Stimulated activated CD4-positive, alpha-beta T cell treated with anti-CD3 and anti-CD28 coated beads, Interleukin-2, amount 100 ng/mL, for 4 hours (primary cell): ENCODE data around the gene KCNG2.

Experiments used
- DNase-seq: peaks from one replicate; pipeline ENCODE4 v3.0.0-alpha.2; 2020; ENCODE audit warnings: low read depth

KCNG2 gene

GRCh38 chr18:79769698-79770500 is 27.8 kb upstream of the KCNG2 start:
- no peak for DNase-seq

- DNase-seq: no peak
Observed at GRCh38 chr18:79770501-79770815, 27.3 kb upstream of the KCNG2 start.

- DNase-seq: no peak
Observed at GRCh38 chr18:79770826-79771225, 26.9 kb upstream of the KCNG2 start.

GRCh38 chr18:79771446-79772107 is 26.2 kb upstream of the KCNG2 start:
- no peak for DNase-seq

- DNase-seq: no peak
Observed at GRCh38 chr18:79772108-79772864, 25.5 kb upstream of the KCNG2 start.

- DNase-seq: no peak
Observed at GRCh38 chr18:79772865-79773696, 24.7 kb upstream of the KCNG2 start.

GRCh38 chr18:79774111-79774510 is 23.6 kb upstream of the KCNG2 start:
- DNase-seq: no peak

- no peak for DNase-seq
Observed at GRCh38 chr18:79775441-79776221, 22.1 kb upstream of the KCNG2 start.

GRCh38 chr18:79776674-79777073 is 21.1 kb upstream of the KCNG2 start:
- no peak for DNase-seq

- DNase-seq: no peak
Observed at GRCh38 chr18:79778291-79778791, 19.4 kb upstream of the KCNG2 start.

GRCh38 chr18:79779021-79779699 is 18.6 kb upstream of the KCNG2 start:
- DNase-seq: no peak

GRCh38 chr18:79779700-79780190 is 18.0 kb upstream of the KCNG2 start:
- DNase-seq: no peak

- no peak for DNase-seq
Observed at GRCh38 chr18:79780547-79780946, 17.2 kb upstream of the KCNG2 start.

- DNase-seq: no peak
Observed at GRCh38 chr18:79781331-79781941, 16.3 kb upstream of the KCNG2 start.

GRCh38 chr18:79782566-79783308 is 15.0 kb upstream of the KCNG2 start:
- no peak for DNase-seq

GRCh38 chr18:79784071-79784913 is 13.4 kb upstream of the KCNG2 start:
- no peak for DNase-seq

GRCh38 chr18:79784965-79785770 is 12.6 kb upstream of the KCNG2 start:
- DNase-seq: no peak
